AG10803 (cell line): ENCODE measurements around the gene CADM2.

ENCODE experiments used
- DNase-seq: peaks from one replicate; pipeline ENCODE4 v3.0.0; 2010; ENCODE audit warnings: low read depth
- H3K4me3 ChIP-seq: 2 replicates; pipeline ENCODE4 v1.5.1; 2011; ENCODE audit warnings: mild to moderate bottlenecking, low read length, control low read depth
- CTCF ChIP-seq: conservative IDR thresholded peaks from 2 replicates; pipeline ENCODE4 v1.5.1; 2011; ENCODE audit warnings: mild to moderate bottlenecking, low read length, control low read depth, inconsistent platforms

Gene CADM2

GRCh38 chr3:85298032-85298431, 339.2 kb downstream of the CADM2 start:
- TF ChIP-seq CTCF = no peak
- no peak for DNase-seq
- H3K4me3 ChIP-seq = no peak overlapping the region

- no peak for TF ChIP-seq CTCF
- DNase-seq = no peak
- H3K4me3 ChIP-seq = no peak overlapping the region
Measured at GRCh38 chr3:85303156-85303555, 344.4 kb downstream of the CADM2 start.

- no peak for DNase-seq
- no peak for TF ChIP-seq CTCF
- H3K4me3 ChIP-seq = no peak overlapping the region
Measured at GRCh38 chr3:85304360-85304964, 345.7 kb downstream of the CADM2 start.

- no peak for TF ChIP-seq CTCF
- no peak overlapping the region for H3K4me3 ChIP-seq
- DNase-seq = no peak
Measured at GRCh38 chr3:85312331-85312730, 353.5 kb downstream of the CADM2 start.

- DNase-seq = no peak
- H3K4me3 ChIP-seq = no peak overlapping the region
- TF ChIP-seq CTCF = no peak
Measured at GRCh38 chr3:85313380-85313779, 354.6 kb downstream of the CADM2 start.

GRCh38 chr3:85316252-85316651, 357.5 kb downstream of the CADM2 start:
- DNase-seq = no peak

More at GRCh38 chr3:85316252-85316651, 357.5 kb downstream of the CADM2 start:
- no peak overlapping the region for H3K4me3 ChIP-seq
- no peak for TF ChIP-seq CTCF
